Thoracic aorta (tissue), 2 donors: Measurements from ENCODE around the gene LIF. TPM values are rescaled to one million over a fixed set of nuclear protein-coding genes. Genes with fewer than 3 reads are reported as not detected.

Experiments
- ATAC-seq: fragments of 150-250 bp; one replicate; pipeline ENCODE4 v1.8.0; 2017; ENCODE audit warnings: low read depth; ENCODE audit not compliant: insufficient number of reproducible peaks, low FRiP score
- DNase-seq: peaks from one replicate; pipeline ENCODE4 v3.0.0-alpha.2; 2020; ENCODE audit warnings: low spot score
- H3K27ac ChIP-seq, 2 donors: fragments of 200-600 bp; sonication (generic); 1 replicate in 1 of 2; 2 replicates in 1 of 2; pipeline ENCODE4 v1.5.1; 2016; ENCODE audit warnings: mild to moderate bottlenecking in 2 of 2, moderate library complexity in 2 of 2
- H3K27me3 ChIP-seq: fragments of 200-600 bp; sonication (generic); replicated peaks from 2 replicates; pipeline ENCODE4 v1.6.0; 2016; ENCODE audit warnings: mild to moderate bottlenecking; ENCODE audit not compliant: insufficient read depth
- H3K36me3 ChIP-seq: fragments of 200-600 bp; sonication (generic); one replicate; pipeline ENCODE4 v1.5.1; 2016
- H3K4me1 ChIP-seq, 2 donors: fragments of 200-600 bp; sonication (generic); 1 replicate in 1 of 2; 2 replicates in 1 of 2; pipeline versions ENCODE4 v1.5.1 to v1.6.0; 2016; ENCODE audit warnings: low read depth in 2 of 2, mild to moderate bottlenecking in 1 of 2; ENCODE audit not compliant: control insufficient read depth in 1 of 2
- H3K4me3 ChIP-seq: fragments of 200-600 bp; sonication (generic); 2 replicates; pipeline ENCODE4 v1.5.1; 2016; ENCODE audit warnings: mild to moderate bottlenecking
- H3K9me3 ChIP-seq: fragments of 200-600 bp; sonication (generic); 2 replicates; pipeline ENCODE4 v1.5.1; 2016
- CTCF ChIP-seq: fragments of 200-600 bp; sonication (generic); IDR thresholded peaks from one replicate; pipeline ENCODE4 v1.5.1; 2019; ENCODE audit warnings: antibody characterized with exemption
- total RNA-seq, 2 donors: library from RNA; depleted of rRNA; stranded (reverse); fragments of >200 nt; gene quantifications; one replicate each; pipeline versions ENCODE4 v1.1.0 to v1.2.3, GENCODE V29; 2016

The LIF gene
- total RNA-seq, result 10 to 100 TPM in 1 of 2 donors, 1 to 10 TPM in 1; 1.4 to 11.3 TPM

- no peak within 1 kb of the TSS for H3K27ac ChIP-seq
- no peak for TF ChIP-seq CTCF
- no peaks in the 10 kb centered on the region for H3K36me3 ChIP-seq
- ATAC-seq (no peak), DNase-seq (no peak)
- peaks cover 6 to 16% of the 10 kb centered on the region in 2 donors for H3K4me1 ChIP-seq
- H3K27me3 ChIP-seq, result peaks cover 8% of the 10 kb centered on the region
- H3K4me3 ChIP-seq, result peak within 1 kb of the TSS; percentile 70
- no peaks in the 10 kb centered on the region for H3K9me3 ChIP-seq
Observed at GRCh38 chr22:30245985-30246813, at the start of gene LIF. Gene LIF (minus strand): TSS chr22:30246759. CDS start chr22:30246695, 64 bp downstream.

- H3K4me1 ChIP-seq, result peaks cover 3 to 36% of the 10 kb centered on the region in 2 donors
- H3K27me3 ChIP-seq, result no peaks in the 10 kb centered on the region
- peaks cover 83% of the 10 kb centered on the region for H3K36me3 ChIP-seq
- DNase-seq, result no peak
- no peak for TF ChIP-seq CTCF
- no peak for ATAC-seq
- H3K9me3 ChIP-seq, result no peaks in the 10 kb centered on the region
- H3K4me3 ChIP-seq, result no peak overlapping the region
- no peak overlapping the region for H3K27ac ChIP-seq
Observed at GRCh38 chr22:30296324-30296723, 49.8 kb upstream of the LIF start.

- no peak for TF ChIP-seq CTCF
- H3K9me3 ChIP-seq, result no peaks in the 10 kb centered on the region
- ATAC-seq (no peak), DNase-seq (no peak)
- peaks cover 9 to 38% of the 10 kb centered on the region in 2 donors for H3K4me1 ChIP-seq
- peaks cover 82% of the 10 kb centered on the region for H3K36me3 ChIP-seq
- no peak overlapping the region for H3K4me3 ChIP-seq
- H3K27ac ChIP-seq, result no peak overlapping the region
- H3K27me3 ChIP-seq, result no peaks in the 10 kb centered on the region
Observed at GRCh38 chr22:30295576-30295975, 49.0 kb upstream of the LIF start.

- Histone ChIP-seq H3K4me1 (peaks cover 16 to 46% of the 10 kb centered on the region in 2 donors), H3K9me3 (no peaks in the 10 kb centered on the region), H3K27ac (no peak overlapping the region), H3K36me3 (peaks cover 79% of the 10 kb centered on the region), H3K4me3 (no peak overlapping the region), H3K27me3 (no peaks in the 10 kb centered on the region)
- ATAC-seq (no peak), DNase-seq (no peak)
- TF ChIP-seq CTCF, result no peak
Observed at GRCh38 chr22:30294830-30295229, 48.3 kb upstream of the LIF start.

GRCh38 chr22:30294066-30294465, 47.5 kb upstream of the LIF start:
- ATAC-seq (no peak), DNase-seq (no peak)
- H3K4me1 ChIP-seq, result peaks cover 16 to 46% of the 10 kb centered on the region in 2 donors
- H3K36me3 ChIP-seq, result peaks cover 73% of the 10 kb centered on the region
- H3K9me3 ChIP-seq, result no peaks in the 10 kb centered on the region
- TF ChIP-seq CTCF, result no peak
- no peak overlapping the region for H3K27ac ChIP-seq
- H3K4me3 ChIP-seq, result no peak overlapping the region
- H3K27me3 ChIP-seq, result no peaks in the 10 kb centered on the region
